NCI-H2107 treated with DMSO at 0.1 percent for 48 hours (cell line): ENCODE results near the gene RAG2.

Experiments
- DNase-seq: peaks from one replicate; lab custom pipeline; 2025; ENCODE audit not compliant: unreplicated experiment; lab: John Stamatoyannopoulos, UW

The RAG2 gene

GRCh38 chr11:36601155-36601554 lies 3.1 kb upstream of the RAG2 start:
- no peak for DNase-seq

GRCh38 chr11:36600180-36600579 lies 2.1 kb upstream of the RAG2 start:
- DNase-seq, result no peak

- DNase-seq, result no peak
These were observed 1.2 kb downstream of the RAG2 start for GRCh38 chr11:36596880-36597279.

GRCh38 chr11:36594316-36594989 lies 3.6 kb downstream of the RAG2 start, which contains the start of gene IFTAP:
Gene IFTAP, plus strand, starts transcription at chr11:36594502. Its CDS starts 15,602 bp downstream, at chr11:36610104.
- peak; percentile 88 for DNase-seq

- no peak for DNase-seq
These were observed 6.6 kb downstream of the RAG2 start for GRCh38 chr11:36591433-36591832.

- no peak for DNase-seq
These were observed 7.5 kb downstream of the RAG2 start for GRCh38 chr11:36590513-36590912.

- no peak for DNase-seq
These were observed 9.9 kb downstream of the RAG2 start for GRCh38 chr11:36588099-36588498.

GRCh38 chr11:36586543-36586942 lies 11.5 kb downstream of the RAG2 start:
- DNase-seq, result no peak

GRCh38 chr11:36583667-36584066 lies 14.4 kb downstream of the RAG2 start:
- DNase-seq, result no peak

- DNase-seq, result no peak
These were observed 16.5 kb downstream of the RAG2 start for GRCh38 chr11:36581536-36581935.

- no peak for DNase-seq
These were observed 19.6 kb downstream of the RAG2 start for GRCh38 chr11:36578458-36578857.

- no peak for DNase-seq
These were observed 20.2 kb downstream of the RAG2 start for GRCh38 chr11:36577859-36578258.

GRCh38 chr11:36577373-36577772 lies 20.7 kb downstream of the RAG2 start:
- no peak for DNase-seq

- DNase-seq, result no peak
These were observed 23.6 kb downstream of the RAG2 start for GRCh38 chr11:36574486-36574885.

- DNase-seq, result no peak
These were observed 28.9 kb downstream of the RAG2 start for GRCh38 chr11:36569095-36569494.

GRCh38 chr11:36567694-36568093 lies 30.3 kb downstream of the RAG2 start, which contains the start of gene RAG1:
Gene RAG1, plus strand, starts transcription at chr11:36568007. Its CDS starts 5,298 bp downstream, at chr11:36573305.
- no peak for DNase-seq

- DNase-seq, result peak; percentile 31
These were observed 31.5 kb downstream of the RAG2 start for GRCh38 chr11:36566407-36567053.

GRCh38 chr11:36565031-36565610 lies 32.9 kb downstream of the RAG2 start:
- no peak for DNase-seq

GRCh38 chr11:36564376-36565030 lies 33.5 kb downstream of the RAG2 start:
- peak; percentile 23 for DNase-seq

GRCh38 chr11:36558571-36559413 lies 39.2 kb downstream of the RAG2 start:
- no peak for DNase-seq

GRCh38 chr11:36557991-36558390 lies 40.0 kb downstream of the RAG2 start:
- DNase-seq, result no peak
